Measurements from ENCODE around the gene RAPH1. TPM values are rescaled to one million over a fixed set of nuclear protein-coding genes. Genes with fewer than 3 reads are reported as not detected.
"Not testable (repeated sequence)": the region's sequence is repeated elsewhere in the genome, so short reads cannot be mapped to it uniquely, and the experiment has no call there.

RAPH1 gene
- total RNA-seq, 1 donor from 2014 or later, result 21.7 TPM

GRCh38 chr2:203548887-203549286, 13.8 kb upstream of the RAPH1 start:
- Mint-ChIP-seq H3K27ac (no peak overlapping the region), H3K4me1 (ENCODE audit: low read depth) (peaks cover 8% of the 10 kb centered on the region), H3K9me3 (ENCODE audit: low read depth) (no peaks in the 10 kb centered on the region), H3K27me3 (peaks cover 7% of the 10 kb centered on the region), H3K36me3 (ENCODE audit: insufficient read depth) (no peaks in the 10 kb centered on the region), H3K4me3 (ENCODE audit: low read depth) (no peak overlapping the region)
- no peak for DNase-seq (ENCODE audit: low spot score, unreplicated experiment)
- TF ChIP-seq CTCF (IDR thresholded peaks at IDR 0.05; ENCODE audit: unreplicated experiment), result no peak

GRCh38 chr2:203547356-203547755, 12.3 kb upstream of the RAPH1 start:
- Mint-ChIP-seq H3K4me3 (ENCODE audit: low read depth) (no peak overlapping the region), H3K36me3 (ENCODE audit: insufficient read depth) (no peaks in the 10 kb centered on the region), H3K4me1 (ENCODE audit: low read depth) (peaks cover 8% of the 10 kb centered on the region), H3K27me3 (peaks cover 7% of the 10 kb centered on the region), H3K27ac (no peak overlapping the region), H3K9me3 (ENCODE audit: low read depth) (no peaks in the 10 kb centered on the region)
- no peak for DNase-seq (ENCODE audit: low spot score, unreplicated experiment)
- no peak for TF ChIP-seq CTCF (IDR thresholded peaks at IDR 0.05; ENCODE audit: unreplicated experiment)

GRCh38 chr2:203544402-203544801, 9.3 kb upstream of the RAPH1 start:
- Mint-ChIP-seq H3K9me3 (ENCODE audit: low read depth) (no peaks in the 10 kb centered on the region), H3K36me3 (ENCODE audit: insufficient read depth) (no peaks in the 10 kb centered on the region), H3K27ac (no peak overlapping the region), H3K4me3 (ENCODE audit: low read depth) (no peak overlapping the region), H3K4me1 (ENCODE audit: low read depth) (peaks cover 3% of the 10 kb centered on the region), H3K27me3 (peaks cover 4% of the 10 kb centered on the region)
- no peak for TF ChIP-seq CTCF (IDR thresholded peaks at IDR 0.05; ENCODE audit: unreplicated experiment)
- no peak for DNase-seq (ENCODE audit: low spot score, unreplicated experiment)

GRCh38 chr2:203543898-203544328, 8.8 kb upstream of the RAPH1 start:
- Mint-ChIP-seq H3K27ac (no peak overlapping the region), H3K4me1 (ENCODE audit: low read depth) (peaks cover 3% of the 10 kb centered on the region), H3K36me3 (ENCODE audit: insufficient read depth) (no peaks in the 10 kb centered on the region), H3K27me3 (no peaks in the 10 kb centered on the region), H3K4me3 (ENCODE audit: low read depth) (no peak overlapping the region), H3K9me3 (ENCODE audit: low read depth) (no peaks in the 10 kb centered on the region)
- no peak for TF ChIP-seq CTCF (IDR thresholded peaks at IDR 0.05; ENCODE audit: unreplicated experiment)
- no peak for DNase-seq (ENCODE audit: low spot score, unreplicated experiment)

GRCh38 chr2:203540598-203540997, 5.5 kb upstream of the RAPH1 start:
- not testable (repeated sequence) for H3K27me3 Mint-ChIP-seq; H3K4me3 Mint-ChIP-seq (ENCODE audit: low read depth); DNase-seq (ENCODE audit: low spot score, unreplicated experiment); H3K4me1 Mint-ChIP-seq (ENCODE audit: low read depth); H3K36me3 Mint-ChIP-seq (ENCODE audit: insufficient read depth); H3K27ac Mint-ChIP-seq
- peaks cover 13% of the 10 kb centered on the region for H3K9me3 Mint-ChIP-seq (ENCODE audit: low read depth)

GRCh38 chr2:203538237-203538636, 3.1 kb upstream of the RAPH1 start:
- Mint-ChIP-seq H3K4me1 (ENCODE audit: low read depth) (peaks cover 12% of the 10 kb centered on the region), H3K9me3 (ENCODE audit: low read depth) (peaks cover 13% of the 10 kb centered on the region)
- not testable (repeated sequence) for H3K36me3 Mint-ChIP-seq (ENCODE audit: insufficient read depth); DNase-seq (ENCODE audit: low spot score, unreplicated experiment); H3K4me3 Mint-ChIP-seq (ENCODE audit: low read depth); H3K27ac Mint-ChIP-seq; H3K27me3 Mint-ChIP-seq

GRCh38 chr2:203536586-203536951, 1.5 kb upstream of the RAPH1 start:
- H3K36me3 Mint-ChIP-seq (ENCODE audit: insufficient read depth); H3K27me3 Mint-ChIP-seq; DNase-seq (ENCODE audit: low spot score, unreplicated experiment): not testable (repeated sequence)
- peaks cover 16% of the 10 kb centered on the region for H3K4me1 Mint-ChIP-seq (ENCODE audit: low read depth)
- peak overlapping the region; percentile 94 for H3K4me3 Mint-ChIP-seq (ENCODE audit: low read depth)
- H3K27ac Mint-ChIP-seq, result peak overlapping the region; percentile 96
- peaks cover 13% of the 10 kb centered on the region for H3K9me3 Mint-ChIP-seq (ENCODE audit: low read depth)
